WTC11 (cell line): ENCODE data around the gene CTRL. TPM values are rescaled to one million over a fixed set of nuclear protein-coding genes. Genes with fewer than 3 reads are reported as not detected.

ENCODE experiments used
- ATAC-seq: fragments of 200-7000 bp; cut with Tn5 transposase; 2 replicates; pipeline ENCODE4 v1.10.0; 2021; ENCODE audit warnings: mild to moderate bottlenecking, moderate library complexity
- CTCF ChIA-PET: fragments of 300-600 bp; sonication (Branson Sonifier 250); formaldehyde crosslinking; loops from one replicate; lab custom pipeline; 2021; ENCODE audit warnings: antibody characterized with exemption; lab: Charles Lee
- POLR2A ChIA-PET: fragments of 350-600 bp; sonication (Branson Sonifier 250); formaldehyde crosslinking; loops from one replicate; lab custom pipeline; 2021; ENCODE audit warnings: antibody characterized with exemption; lab: Charles Lee
- DNase-seq: peaks from one replicate; pipeline ENCODE4 v3.0.0; 2021; ENCODE audit warnings: low spot score
- H3K27ac Mint-ChIP-seq: 2 replicates; pipeline ENCODE4 v1.8.0; 2021; ENCODE audit warnings: mixed read lengths
- H3K27me3 Mint-ChIP-seq: 2 replicates; pipeline ENCODE4 v1.8.0; 2021; ENCODE audit warnings: low read depth, mild to moderate bottlenecking, moderate library complexity, mixed read lengths
- H3K36me3 Mint-ChIP-seq: 2 replicates; pipeline ENCODE4 v1.8.0; 2021; ENCODE audit warnings: mixed read lengths
- H3K4me1 Mint-ChIP-seq: 2 replicates; pipeline ENCODE4 v1.8.0; 2022; ENCODE audit warnings: mixed read lengths
- H3K4me3 Mint-ChIP-seq: 2 replicates; pipeline ENCODE4 v1.8.0; 2021; ENCODE audit warnings: mild to moderate bottlenecking, moderate library complexity, mixed read lengths
- H3K9me3 Mint-ChIP-seq: 2 replicates; pipeline ENCODE4 v1.8.0; 2021; ENCODE audit warnings: mixed read lengths
- ATF2 ChIP-seq: sonication (generic); formaldehyde crosslinking; IDR thresholded peaks from 2 replicates; pipeline ENCODE4 v1.8.1; 2022; ENCODE audit warnings: low read depth, missing genetic modification reagents, borderline replicate concordance
- CTCF ChIP-seq: fragments of 200-600 bp; IDR thresholded peaks from 2 replicates; pipeline ENCODE4 v1.8.0; 2022; ENCODE audit warnings: antibody characterized with exemption
- E2F1 ChIP-seq: sonication (generic); formaldehyde crosslinking; IDR thresholded peaks from 2 replicates; pipeline ENCODE4 v1.8.0; 2022; ENCODE audit warnings: mild to moderate bottlenecking, missing genetic modification reagents
- EMX1 ChIP-seq: fragments of 250-450 bp; sonication (Bioruptor Pico); IDR thresholded peaks from 2 replicates; pipeline ENCODE4 v1.8.0; 2021; ENCODE audit warnings: mild to moderate bottlenecking
- FOXP1 ChIP-seq: sonication (generic); formaldehyde crosslinking; IDR thresholded peaks from 2 replicates; pipeline ENCODE4 v1.8.0; 2022; ENCODE audit warnings: missing genetic modification reagents, mild to moderate bottlenecking, moderate library complexity, borderline replicate concordance
- MXD4 ChIP-seq: fragments of 250-450 bp; sonication (Bioruptor Pico); IDR thresholded peaks from 2 replicates; pipeline ENCODE4 v1.8.0; 2021; ENCODE audit warnings: mild to moderate bottlenecking, moderate library complexity, borderline replicate concordance
- NR1H2 ChIP-seq: sonication (generic); formaldehyde crosslinking; IDR thresholded peaks from 2 replicates; pipeline ENCODE4 v1.9.0; 2021; ENCODE audit warnings: mild to moderate bottlenecking, moderate library complexity, missing genetic modification reagents
- RORB ChIP-seq: fragments of 250-450 bp; sonication (Bioruptor Pico); IDR thresholded peaks from 2 replicates; pipeline ENCODE4 v1.9.0; 2021; ENCODE audit warnings: mild to moderate bottlenecking
- ZBTB43 ChIP-seq: sonication (generic); formaldehyde crosslinking; IDR thresholded peaks from 2 replicates; pipeline ENCODE4 v1.8.1; 2023; ENCODE audit warnings: mild to moderate bottlenecking, missing genetic modification reagents
- ZNF121 ChIP-seq: sonication (generic); formaldehyde crosslinking; IDR thresholded peaks from 2 replicates; pipeline ENCODE4 v1.8.0; 2023; ENCODE audit warnings: missing genetic modification reagents
- ZNF263 ChIP-seq: sonication (generic); formaldehyde crosslinking; IDR thresholded peaks from 2 replicates; pipeline ENCODE4 v1.8.1; 2022; ENCODE audit warnings: low read depth, mild to moderate bottlenecking, moderate library complexity, missing genetic modification reagents
- ZNF532 ChIP-seq: fragments of 250-450 bp; sonication (Bioruptor Pico); IDR thresholded peaks from 2 replicates; pipeline ENCODE4 v1.9.0; 2021; ENCODE audit warnings: mild to moderate bottlenecking, borderline replicate concordance
- ZNF671 ChIP-seq: fragments of 250-450 bp; sonication (Bioruptor Pico); IDR thresholded peaks from 2 replicates; pipeline ENCODE4 v1.8.0; 2021; ENCODE audit warnings: mild to moderate bottlenecking
- total RNA-seq: library from RNA; stranded (reverse); gene quantifications from 3 replicates; pipeline ENCODE4 v1.2.3, GENCODE V29; 2021

The CTRL gene
- total RNA-seq, 1 experiment from 2014 or later: 2.8 TPM

GRCh38 chr16:67927131-67927941 lies 4.3 kb downstream of the CTRL start:
- H3K4me3 Mint-ChIP-seq: no peak overlapping the region
- H3K27me3 Mint-ChIP-seq: no peaks in the 10 kb centered on the region
- POLR2A ChIA-PET: no interaction called here
- no peak overlapping the region for H3K27ac Mint-ChIP-seq
- DNase-seq (no peak), ATAC-seq (no peak)
- no peaks in the 10 kb centered on the region for H3K36me3 Mint-ChIP-seq
- peaks cover 15% of the 10 kb centered on the region for H3K4me1 Mint-ChIP-seq
- TF ChIP-seq RORB (CRISPR knock-in tag) (no peak), MXD4 (CRISPR knock-in tag) (no peak)
- CTCF ChIA-PET: interaction anchor here (1.2 to 9.2 kb wide), 4 partner anchors 43 to 267 kb away, joined by 4 to 144 read pairs (median 14); partner anchors contain the start of genes ACD and NRN1L
- no peaks in the 10 kb centered on the region for H3K9me3 Mint-ChIP-seq

- Mint-ChIP-seq H3K27me3 (no peaks in the 10 kb centered on the region), H3K9me3 (no peaks in the 10 kb centered on the region), H3K4me1 (peaks cover 21% of the 10 kb centered on the region), H3K4me3 (no peak overlapping the region), H3K36me3 (no peaks in the 10 kb centered on the region), H3K27ac (peak overlapping the region; percentile 89)
- ATAC-seq: peak; percentile 62
- TF ChIP-seq CTCF (0 out of 2 replicates have a peak, but pooled peaks have one; percentile 16), ZNF671 (CRISPR knock-in tag) (no peak)
- peak; percentile 40 for DNase-seq
- POLR2A ChIA-PET: interaction anchor here (1.2 to 1.5 kb wide), 2 partner anchors 9 to 43 kb away, joined by 3 read pairs; no protein-coding TSS in a partner anchor
- CTCF ChIA-PET: interaction anchor here (0.7 to 9.2 kb wide), 11 partner anchors 8 to 405 kb away, joined by 3 to 144 read pairs (median 4); partner anchors contain the start of genes EDC4 and NRN1L
Measured at GRCh38 chr16:67926181-67926750, 5.4 kb downstream of the CTRL start.

GRCh38 chr16:67924140-67924906 lies 7.3 kb downstream of the CTRL start:
- no peak overlapping the region; the same call in 1 of the 2 replicates for H3K27ac Mint-ChIP-seq
- no peaks in the 10 kb centered on the region; the same call in 1 of the 2 replicates for H3K27me3 Mint-ChIP-seq
- H3K36me3 Mint-ChIP-seq: no peaks in the 10 kb centered on the region
- no peaks in the 10 kb centered on the region for H3K9me3 Mint-ChIP-seq
- TF ChIP-seq ZNF263 (CRISPR knock-in tag): no peak
- TF ChIP-seq NR1H2 (CRISPR knock-in tag): no peak
- POLR2A ChIA-PET: interaction anchor here (1.5 kb wide), 1 partner anchor 11 kb away, joined by 3 read pairs; no protein-coding TSS in a partner anchor
- no peak overlapping the region for H3K4me3 Mint-ChIP-seq
- peaks cover 21% of the 10 kb centered on the region for H3K4me1 Mint-ChIP-seq
- no peak for DNase-seq
- CTCF ChIA-PET: interaction anchor here (0.7 to 9.2 kb wide), 7 partner anchors 9 to 108 kb away, joined by 3 to 144 read pairs (median 4); partner anchors contain the start of gene NRN1L
- ATAC-seq: no peak

GRCh38 chr16:67923414-67924116 lies 8.1 kb downstream of the CTRL start:
- POLR2A ChIA-PET: no interaction called here
- Mint-ChIP-seq H3K27me3 (no peaks in the 10 kb centered on the region; the same call in 1 of the 2 replicates), H3K36me3 (no peaks in the 10 kb centered on the region), H3K4me1 (peaks cover 21% of the 10 kb centered on the region), H3K9me3 (no peaks in the 10 kb centered on the region), H3K27ac (no peak overlapping the region), H3K4me3 (no peak overlapping the region)
- CTCF ChIA-PET: interaction anchor here (0.6 to 1.8 kb wide), 5 partner anchors 12 to 290 kb away, joined by 3 to 12 read pairs (median 4); no protein-coding TSS in a partner anchor
- DNase-seq (no peak), ATAC-seq (no peak)
- TF ChIP-seq ZNF532 (no peak), EMX1 (no peak), ZBTB43 (CRISPR knock-in tag) (no peak), ZNF121 (CRISPR knock-in tag) (no peak), FOXP1 (CRISPR knock-in tag) (no peak), ZNF263 (CRISPR knock-in tag) (no peak), E2F1 (CRISPR knock-in tag) (no peak), ATF2 (CRISPR knock-in tag) (no peak)
